Measurements from ENCODE around the gene MFF. TPM values are rescaled to one million over a fixed set of nuclear protein-coding genes. Genes with fewer than 3 reads are reported as not detected.

Gene MFF
- total RNA-seq, 1 donor from 2014 or later: 65.8 TPM

- H3K27ac ChIP-seq (ENCODE audit: low read depth, low read length): peak overlapping the region; percentile 89
Observed at GRCh38 chr2:227325839-227326195, 766 bp downstream of the MFF start.

GRCh38 chr2:227326783-227327182, 1.7 kb downstream of the MFF start:
- H3K9ac ChIP-seq (ENCODE audit: low read depth in 1 of 3, low read length in 3 of 3): no peak overlapping the region
- H3K27ac ChIP-seq (ENCODE audit: low read depth, low read length): no peak overlapping the region
- H3K4me1 ChIP-seq (ENCODE audit: control insufficient read depth in 3 of 3, insufficient read depth in 3 of 3, low read length in 3 of 3): peaks cover 3 to 9% (median 8%) of the 10 kb centered on the region in 3 donors
- H3K4me3 ChIP-seq (ENCODE audit: low read length in 3 of 3): no peak overlapping the region
- H3K9me3 ChIP-seq (ENCODE audit: control insufficient read depth in 3 of 3, low read length in 3 of 3): no peaks in the 10 kb centered on the region
- no peaks in the 10 kb centered on the region for H3K27me3 ChIP-seq (ENCODE audit: control insufficient read depth in 3 of 3, insufficient read depth in 3 of 3, low read length in 3 of 3)
- peaks cover 0 to 10% (median 8%) of the 10 kb centered on the region in 3 donors for H3K36me3 ChIP-seq (ENCODE audit: control insufficient read depth in 3 of 3, insufficient read depth in 3 of 3, low read length in 3 of 3)

More at GRCh38 chr2:227325839-227326195, 766 bp downstream of the MFF start:
- H3K4me1 ChIP-seq (ENCODE audit: control insufficient read depth in 3 of 3, insufficient read depth in 3 of 3, low read length in 3 of 3): peaks cover 3 to 9% (median 8%) of the 10 kb centered on the region in 3 donors
- no peaks in the 10 kb centered on the region for H3K9me3 ChIP-seq (ENCODE audit: control insufficient read depth in 3 of 3, low read length in 3 of 3)
- H3K27me3 ChIP-seq (ENCODE audit: control insufficient read depth in 3 of 3, insufficient read depth in 3 of 3, low read length in 3 of 3): no peaks in the 10 kb centered on the region
- peak overlapping the region; percentile 93 to 95 (median 94) for H3K4me3 ChIP-seq (ENCODE audit: low read length in 3 of 3)
- H3K36me3 ChIP-seq (ENCODE audit: control insufficient read depth in 3 of 3, insufficient read depth in 3 of 3, low read length in 3 of 3): peaks cover 0 to 6% (median 5%) of the 10 kb centered on the region in 3 donors
- peak overlapping the region; percentile 95 for H3K9ac ChIP-seq (ENCODE audit: low read depth in 1 of 3, low read length in 3 of 3)

- Histone ChIP-seq H3K9ac (ENCODE audit: low read depth in 1 of 3, low read length in 3 of 3) (no peak overlapping the region), H3K9me3 (ENCODE audit: control insufficient read depth in 3 of 3, low read length in 3 of 3) (no peaks in the 10 kb centered on the region), H3K4me3 (ENCODE audit: low read length in 3 of 3) (no peak overlapping the region), H3K4me1 (ENCODE audit: control insufficient read depth in 3 of 3, insufficient read depth in 3 of 3, low read length in 3 of 3) (no peaks in the 10 kb centered on the region), H3K36me3 (ENCODE audit: control insufficient read depth in 3 of 3, insufficient read depth in 3 of 3, low read length in 3 of 3) (peaks cover 7 to 52% (median 38%) of the 10 kb centered on the region in 3 donors), H3K27ac (ENCODE audit: low read depth, low read length) (no peak overlapping the region), H3K27me3 (ENCODE audit: control insufficient read depth in 3 of 3, insufficient read depth in 3 of 3, low read length in 3 of 3) (no peaks in the 10 kb centered on the region)
Observed at GRCh38 chr2:227335713-227336112, 10.7 kb downstream of the MFF start.

GRCh38 chr2:227337442-227337841, 12.4 kb downstream of the MFF start:
- Histone ChIP-seq H3K9ac (ENCODE audit: low read depth in 1 of 3, low read length in 3 of 3) (no peak overlapping the region), H3K27ac (ENCODE audit: low read depth, low read length) (no peak overlapping the region), H3K36me3 (ENCODE audit: control insufficient read depth in 3 of 3, insufficient read depth in 3 of 3, low read length in 3 of 3) (peaks cover 7 to 52% (median 33%) of the 10 kb centered on the region in 3 donors), H3K9me3 (ENCODE audit: control insufficient read depth in 3 of 3, low read length in 3 of 3) (no peaks in the 10 kb centered on the region), H3K4me1 (ENCODE audit: control insufficient read depth in 3 of 3, insufficient read depth in 3 of 3, low read length in 3 of 3) (no peaks in the 10 kb centered on the region), H3K4me3 (ENCODE audit: low read length in 3 of 3) (no peak overlapping the region), H3K27me3 (ENCODE audit: control insufficient read depth in 3 of 3, insufficient read depth in 3 of 3, low read length in 3 of 3) (no peaks in the 10 kb centered on the region)

GRCh38 chr2:227339098-227339599, 14.1 kb downstream of the MFF start:
- no peak overlapping the region for H3K4me3 ChIP-seq (ENCODE audit: low read length in 3 of 3)
- H3K27ac ChIP-seq (ENCODE audit: low read depth, low read length): no peak overlapping the region
- H3K36me3 ChIP-seq (ENCODE audit: control insufficient read depth in 3 of 3, insufficient read depth in 3 of 3, low read length in 3 of 3): peaks cover 10 to 44% (median 27%) of the 10 kb centered on the region in 3 donors
- no peaks in the 10 kb centered on the region for H3K9me3 ChIP-seq (ENCODE audit: control insufficient read depth in 3 of 3, low read length in 3 of 3)
- H3K9ac ChIP-seq (ENCODE audit: low read depth in 1 of 3, low read length in 3 of 3): no peak overlapping the region
- H3K27me3 ChIP-seq (ENCODE audit: control insufficient read depth in 3 of 3, insufficient read depth in 3 of 3, low read length in 3 of 3): no peaks in the 10 kb centered on the region
- no peaks in the 10 kb centered on the region for H3K4me1 ChIP-seq (ENCODE audit: control insufficient read depth in 3 of 3, insufficient read depth in 3 of 3, low read length in 3 of 3)

GRCh38 chr2:227340106-227340505, 15.1 kb downstream of the MFF start:
- no peak overlapping the region for H3K27ac ChIP-seq (ENCODE audit: low read depth, low read length)
- no peak overlapping the region for H3K9ac ChIP-seq (ENCODE audit: low read depth in 1 of 3, low read length in 3 of 3)
- H3K4me1 ChIP-seq (ENCODE audit: control insufficient read depth in 3 of 3, insufficient read depth in 3 of 3, low read length in 3 of 3): no peaks in the 10 kb centered on the region
- no peaks in the 10 kb centered on the region for H3K9me3 ChIP-seq (ENCODE audit: control insufficient read depth in 3 of 3, low read length in 3 of 3)
- H3K36me3 ChIP-seq (ENCODE audit: control insufficient read depth in 3 of 3, insufficient read depth in 3 of 3, low read length in 3 of 3): peaks cover 5 to 36% (median 20%) of the 10 kb centered on the region in 3 donors
- H3K27me3 ChIP-seq (ENCODE audit: control insufficient read depth in 3 of 3, insufficient read depth in 3 of 3, low read length in 3 of 3): no peaks in the 10 kb centered on the region
- no peak overlapping the region for H3K4me3 ChIP-seq (ENCODE audit: low read length in 3 of 3)

GRCh38 chr2:227341553-227341952, 16.5 kb downstream of the MFF start:
- Histone ChIP-seq H3K4me3 (ENCODE audit: low read length in 3 of 3) (no peak overlapping the region), H3K9ac (ENCODE audit: low read depth in 1 of 3, low read length in 3 of 3) (no peak overlapping the region), H3K27me3 (ENCODE audit: control insufficient read depth in 3 of 3, insufficient read depth in 3 of 3, low read length in 3 of 3) (no peaks in the 10 kb centered on the region), H3K4me1 (ENCODE audit: control insufficient read depth in 3 of 3, insufficient read depth in 3 of 3, low read length in 3 of 3) (no peaks in the 10 kb centered on the region), H3K27ac (ENCODE audit: low read depth, low read length) (no peak overlapping the region), H3K9me3 (ENCODE audit: control insufficient read depth in 3 of 3, low read length in 3 of 3) (no peaks in the 10 kb centered on the region), H3K36me3 (ENCODE audit: control insufficient read depth in 3 of 3, insufficient read depth in 3 of 3, low read length in 3 of 3) (peaks cover 5 to 27% (median 10%) of the 10 kb centered on the region in 3 donors)

- Histone ChIP-seq H3K27me3 (ENCODE audit: control insufficient read depth in 3 of 3, insufficient read depth in 3 of 3, low read length in 3 of 3) (no peaks in the 10 kb centered on the region), H3K27ac (ENCODE audit: low read depth, low read length) (no peak overlapping the region), H3K4me3 (ENCODE audit: low read length in 3 of 3) (no peak overlapping the region), H3K9ac (ENCODE audit: low read depth in 1 of 3, low read length in 3 of 3) (no peak overlapping the region), H3K36me3 (ENCODE audit: control insufficient read depth in 3 of 3, insufficient read depth in 3 of 3, low read length in 3 of 3) (peaks cover 4 to 23% (median 17%) of the 10 kb centered on the region in 3 donors), H3K9me3 (ENCODE audit: control insufficient read depth in 3 of 3, low read length in 3 of 3) (no peaks in the 10 kb centered on the region), H3K4me1 (ENCODE audit: control insufficient read depth in 3 of 3, insufficient read depth in 3 of 3, low read length in 3 of 3) (no peaks in the 10 kb centered on the region)
Observed at GRCh38 chr2:227344231-227344630, 19.2 kb downstream of the MFF start.

GRCh38 chr2:227347117-227347516, 22.1 kb downstream of the MFF start:
- Histone ChIP-seq H3K4me3 (ENCODE audit: low read length in 3 of 3) (no peak overlapping the region), H3K27me3 (ENCODE audit: control insufficient read depth in 3 of 3, insufficient read depth in 3 of 3, low read length in 3 of 3) (no peaks in the 10 kb centered on the region), H3K27ac (ENCODE audit: low read depth, low read length) (no peak overlapping the region), H3K4me1 (ENCODE audit: control insufficient read depth in 3 of 3, insufficient read depth in 3 of 3, low read length in 3 of 3) (no peaks in the 10 kb centered on the region), H3K9ac (ENCODE audit: low read depth in 1 of 3, low read length in 3 of 3) (no peak overlapping the region), H3K36me3 (ENCODE audit: control insufficient read depth in 3 of 3, insufficient read depth in 3 of 3, low read length in 3 of 3) (peaks cover 3 to 12% (median 11%) of the 10 kb centered on the region in 3 donors), H3K9me3 (ENCODE audit: control insufficient read depth in 3 of 3, low read length in 3 of 3) (no peaks in the 10 kb centered on the region)

- Histone ChIP-seq H3K4me3 (ENCODE audit: low read length in 3 of 3) (no peak overlapping the region), H3K9me3 (ENCODE audit: control insufficient read depth in 3 of 3, low read length in 3 of 3) (no peaks in the 10 kb centered on the region), H3K36me3 (ENCODE audit: control insufficient read depth in 3 of 3, insufficient read depth in 3 of 3, low read length in 3 of 3) (peaks cover 0 to 9% (median 7%) of the 10 kb centered on the region in 3 donors), H3K4me1 (ENCODE audit: control insufficient read depth in 3 of 3, insufficient read depth in 3 of 3, low read length in 3 of 3) (no peaks in the 10 kb centered on the region), H3K27me3 (ENCODE audit: control insufficient read depth in 3 of 3, insufficient read depth in 3 of 3, low read length in 3 of 3) (no peaks in the 10 kb centered on the region), H3K27ac (ENCODE audit: low read depth, low read length) (no peak overlapping the region), H3K9ac (ENCODE audit: low read depth in 1 of 3, low read length in 3 of 3) (no peak overlapping the region)
Observed at GRCh38 chr2:227348324-227348723, 23.3 kb downstream of the MFF start.

Measured in skeletal muscle tissue (tissue), 4 donors.